ENCODE data around the gene RAB22A.

- no peak for TF ChIP-seq CTCF (IDR thresholded peaks at IDR 0.05; ENCODE audit: extremely low read depth in 1 of 2, insufficient read depth in 1 of 2, low read depth in 1 of 2, low read length in 2 of 2)
- no peak for TF ChIP-seq POLR2A (IDR thresholded peaks at IDR 0.05; ENCODE audit: low read depth, low read length)
- no peak for TF ChIP-seq EZH2 (IDR thresholded peaks at IDR 0.05; ENCODE audit: borderline replicate concordance, low read depth, low read length, severe bottlenecking)
Measured at GRCh38 chr20:58340151-58340550, 30.6 kb downstream of the RAB22A start.
